ENCODE measurements around the gene PHLPP1. TPM values are rescaled to one million over a fixed set of nuclear protein-coding genes. Genes with fewer than 3 reads are reported as not detected.

Gene PHLPP1
- total and polyA plus RNA-seq, 2 of the 4 experiments (the other 2 are of a cell fraction) = 3.3 to 3.6 TPM

GRCh38 chr18:62814132-62814759 is 98.9 kb downstream of the PHLPP1 start:
- H2AK9ac ChIP-seq (replicated peaks; ENCODE audit: low read depth, low read length, poor library complexity) = no peak overlapping the region
- H2AFZ ChIP-seq (replicated peaks; ENCODE audit: low read length, poor library complexity) = no peak overlapping the region
- ChIA-PET CTCF (interaction anchor here (0.7 kb wide), 1 partner anchor 144 kb away, joined by 3 read pairs; no protein-coding TSS in a partner anchor), POLR2A (ENCODE audit: unreplicated experiment) (no interaction called here)
- no peaks in the 10 kb centered on the region for H4K20me1 ChIP-seq (ENCODE audit: insufficient read depth, low read length)
- H3K14ac ChIP-seq (replicated peaks; ENCODE audit: low read depth, low read length) = no peak overlapping the region
- no peak overlapping the region for H3K4me3 ChIP-seq (ENCODE audit: insufficient read depth, low read depth, low read length)
- WGBS, 2 experiments (ENCODE audit: extremely low coverage in 2 of 2, insufficient read length in 1 of 2) = no CpG with 5 or more reads among the region's 2 CpGs
- H3K18ac ChIP-seq (ENCODE audit: low read depth, low read length) = no peak overlapping the region; the same call in 1 of the 2 replicates
- no peak overlapping the region for H4K91ac ChIP-seq (ENCODE audit: insufficient read depth, low read depth, low read length)
- no peak overlapping the region for H3K27ac ChIP-seq (ENCODE audit: insufficient read depth, low read length)
- no peak overlapping the region; a peak in 1 of 4 replicates for H4K8ac ChIP-seq (ENCODE audit: low read depth in 2 of 2, low read length in 2 of 2)
- in situ Hi-C loops (cut with MboI; ENCODE audit: low sequenced_read_pairs) = no loop called here
- peaks cover 3 to 11% of the 10 kb centered on the region in 2 experiments; a peak in 2 of 4 replicates for H3K79me1 ChIP-seq (ENCODE audit: low read depth in 1 of 2, low read length in 2 of 2)
- no peaks in the 10 kb centered on the region for H3K9me1 ChIP-seq (ENCODE audit: insufficient read depth, low read length)
- peak overlapping the region; percentile 36; the same call in 1 of the 2 replicates for H3K4me2 ChIP-seq (ENCODE audit: low read depth, low read length)
- H3K23ac ChIP-seq (ENCODE audit: low read depth, low read length) = no peak overlapping the region
- H3K27me3 ChIP-seq (ENCODE audit: control insufficient read depth, insufficient read depth, low read length) = no peaks in the 10 kb centered on the region
- dilution Hi-C loops (cut with HindIII; ENCODE audit: low sequenced_read_pairs, unreplicated experiment) = no loop called here
- H2BK15ac ChIP-seq (ENCODE audit: low read depth, low read length) = no peak overlapping the region
- no peaks in the 10 kb centered on the region for H3K36me3 ChIP-seq (ENCODE audit: control insufficient read depth, insufficient read depth, low read length)
- DNase-seq (no peak), ATAC-seq (ENCODE audit: low read depth) (0 out of 2 replicates have a peak, but pooled peaks have one; percentile 26)
- peaks cover 7% of the 10 kb centered on the region for H3K4me1 ChIP-seq (ENCODE audit: control insufficient read depth, insufficient read depth, low read length)
- no peak overlapping the region for H2BK5ac ChIP-seq (ENCODE audit: low read depth, low read length, poor library complexity, severe bottlenecking)
- intact Hi-C loops (cut with micrococcal nuclease) = no loop called here
- H4K5ac ChIP-seq (ENCODE audit: low read depth, low read length) = no peak overlapping the region
- no peak overlapping the region for H2AK5ac ChIP-seq (ENCODE audit: low read depth, low read length)
- no peak for TF ChIP-seq RFX5 (IDR thresholded peaks at IDR 0.05; ENCODE audit: low read depth, low read length)
- TF ChIP-seq ELK1 (IDR thresholded peaks at IDR 0.05; ENCODE audit: borderline replicate concordance, low read depth, low read length) = no peak
- no peak for TF ChIP-seq MXI1 (IDR thresholded peaks at IDR 0.05; ENCODE audit: borderline replicate concordance, low read depth, low read length)
- TF ChIP-seq BHLHE40 (IDR thresholded peaks at IDR 0.05; ENCODE audit: low read depth, low read length) = no peak
- no peak for TF ChIP-seq SMC3 (IDR thresholded peaks at IDR 0.05; ENCODE audit: low read depth, low read length)
- TF ChIP-seq MAFK (IDR thresholded peaks at IDR 0.05; ENCODE audit: low read depth, low read length) = no peak
- TF ChIP-seq RCOR1 (IDR thresholded peaks at IDR 0.05; ENCODE audit: insufficient replicate concordance, low read length) = no peak
- TF ChIP-seq NFE2L2 (IDR thresholded peaks at IDR 0.05; ENCODE audit: low read depth, low read length) = no peak
- no peak for TF ChIP-seq CHD1 (IDR thresholded peaks at IDR 0.05; ENCODE audit: low read depth, low read length)
- no peak for TF ChIP-seq USF2 (IDR thresholded peaks at IDR 0.05; ENCODE audit: low read depth, low read length)
- no peak for TF ChIP-seq MAZ (IDR thresholded peaks at IDR 0.05; ENCODE audit: borderline replicate concordance, low read depth, low read length)
- no peak for TF ChIP-seq POLR2A (IDR thresholded peaks at IDR 0.05; ENCODE audit: low read depth, low read length)
- TF ChIP-seq FOS (IDR thresholded peaks at IDR 0.05; ENCODE audit: low read depth, low read length) = no peak
- no peak for TF ChIP-seq RAD21 (IDR thresholded peaks at IDR 0.05; ENCODE audit: low read length)
- no peak overlapping the region for H3K4ac ChIP-seq (ENCODE audit: low read depth, low read length)
- H3K9me3 ChIP-seq (ENCODE audit: control insufficient read depth, insufficient read depth, low read length) = no peaks in the 10 kb centered on the region
- H3K9ac ChIP-seq (ENCODE audit: low read depth, low read length) = no peak overlapping the region
- H2BK20ac ChIP-seq (ENCODE audit: low read depth, low read length) = no peak overlapping the region
- no peak overlapping the region for H3K56ac ChIP-seq (ENCODE audit: extremely low read depth, insufficient read depth, low read length)
- BruUV-seq (replicated peaks) = no TSS peak
- no peak overlapping the region for H2BK120ac ChIP-seq (ENCODE audit: low read depth, low read length)

Measured in IMR-90 (cell line).